Esophagus squamous epithelium (tissue), 4 donors: ENCODE results near the gene FAM120B.

Experiments used
- POLR2A ChIP-seq, 4 donors: fragments of 450-650 bp; IDR thresholded peaks; one replicate each; pipeline ENCODE4 v1.6.1; 2017; ENCODE audit warnings: antibody characterized with exemption in 4 of 4, mild to moderate bottlenecking in 4 of 4, moderate library complexity in 3 of 4
- TF ChIP-seq, protein P1 (sequence below), 6 experiments: fragments of 450-650 bp in 4 of 6; fragments of 200-600 bp in 2 of 6; sonication (generic) in 2 of 6; IDR thresholded peaks; one replicate each; pipeline ENCODE4 v1.5.1; 2016 to 2019; ENCODE audit warnings: antibody characterized with exemption in 6 of 6, mild to moderate bottlenecking in 4 of 6, moderate library complexity in 4 of 6

DNA sequence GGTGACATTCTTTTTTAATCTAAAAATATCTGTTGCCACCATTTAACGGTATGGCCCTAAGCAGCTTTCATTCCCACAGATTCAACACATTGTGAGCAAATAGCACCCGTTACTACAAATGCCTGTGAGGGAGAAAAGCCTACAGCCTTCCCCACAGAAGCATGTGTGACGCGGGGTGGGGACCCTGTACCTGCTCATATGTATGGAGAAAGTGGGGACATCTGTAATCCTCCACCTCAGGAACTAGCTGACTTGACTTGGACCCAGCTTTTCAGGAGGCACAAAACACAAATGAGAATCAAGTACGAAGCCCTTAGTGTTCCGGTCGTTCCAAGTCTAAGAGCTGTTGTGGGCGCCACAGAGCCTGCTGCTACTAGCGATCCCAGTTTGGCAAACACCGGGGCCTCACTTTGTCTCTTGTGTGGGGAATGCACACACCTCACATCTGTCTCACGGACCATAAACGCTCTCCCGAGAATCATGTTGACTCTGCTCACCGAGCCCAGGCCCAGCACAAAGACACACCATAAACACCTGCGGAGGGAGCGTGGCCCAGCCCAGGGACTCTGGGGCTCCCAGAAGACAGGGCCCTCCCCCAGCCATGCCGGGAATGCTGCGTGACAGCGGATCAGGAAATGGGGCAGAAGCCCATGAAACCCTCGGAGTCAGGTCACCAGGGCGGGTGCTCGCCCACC is 37.3 kb upstream of the FAM120B start:
- TF ChIP-seq, protein P1, sequence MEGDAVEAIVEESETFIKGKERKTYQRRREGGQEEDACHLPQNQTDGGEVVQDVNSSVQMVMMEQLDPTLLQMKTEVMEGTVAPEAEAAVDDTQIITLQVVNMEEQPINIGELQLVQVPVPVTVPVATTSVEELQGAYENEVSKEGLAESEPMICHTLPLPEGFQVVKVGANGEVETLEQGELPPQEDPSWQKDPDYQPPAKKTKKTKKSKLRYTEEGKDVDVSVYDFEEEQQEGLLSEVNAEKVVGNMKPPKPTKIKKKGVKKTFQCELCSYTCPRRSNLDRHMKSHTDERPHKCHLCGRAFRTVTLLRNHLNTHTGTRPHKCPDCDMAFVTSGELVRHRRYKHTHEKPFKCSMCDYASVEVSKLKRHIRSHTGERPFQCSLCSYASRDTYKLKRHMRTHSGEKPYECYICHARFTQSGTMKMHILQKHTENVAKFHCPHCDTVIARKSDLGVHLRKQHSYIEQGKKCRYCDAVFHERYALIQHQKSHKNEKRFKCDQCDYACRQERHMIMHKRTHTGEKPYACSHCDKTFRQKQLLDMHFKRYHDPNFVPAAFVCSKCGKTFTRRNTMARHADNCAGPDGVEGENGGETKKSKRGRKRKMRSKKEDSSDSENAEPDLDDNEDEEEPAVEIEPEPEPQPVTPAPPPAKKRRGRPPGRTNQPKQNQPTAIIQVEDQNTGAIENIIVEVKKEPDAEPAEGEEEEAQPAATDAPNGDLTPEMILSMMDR (IDR thresholded peaks at IDR 0.05): no peak
- no peak for TF ChIP-seq POLR2A (IDR thresholded peaks at IDR 0.05)
